Activated CD8-positive, alpha-beta memory T cell treated with anti-CD3 and anti-CD28 coated beads, Interleukin-2, amount 50 U/mL, for 1 hour (primary cell): Measurements from ENCODE around the gene CNOT4.
"Not testable (repeated sequence)": the region's sequence is repeated elsewhere in the genome, so short reads cannot be mapped to it uniquely, and the experiment has no call there.

ENCODE experiments used
- DNase-seq: peaks from one replicate; pipeline ENCODE4 v3.0.0-alpha.2; 2020; ENCODE audit errors: extremely low read depth

CNOT4 gene

GRCh38 chr7:135326636-135327280 lies 183.1 kb downstream of the CNOT4 start:
- no peak for DNase-seq

- no peak for DNase-seq
Observed at GRCh38 chr7:135322571-135323340, 187.1 kb downstream of the CNOT4 start.

GRCh38 chr7:135321556-135321955 lies 188.3 kb downstream of the CNOT4 start:
- no peak for DNase-seq

GRCh38 chr7:135320953-135321352 lies 188.9 kb downstream of the CNOT4 start:
- DNase-seq, result not testable (repeated sequence)

GRCh38 chr7:135320268-135320667 lies 189.6 kb downstream of the CNOT4 start:
- DNase-seq, result no peak

- no peak for DNase-seq
Observed at GRCh38 chr7:135317676-135318325, 192.1 kb downstream of the CNOT4 start.

GRCh38 chr7:135316648-135317313 lies 193.1 kb downstream of the CNOT4 start:
- DNase-seq, result no peak

GRCh38 chr7:135313971-135314370 lies 195.9 kb downstream of the CNOT4 start:
- DNase-seq, result no peak
